GM12878 (cell line): ENCODE measurements around the gene DDIT3. TPM values are rescaled to one million over a fixed set of nuclear protein-coding genes. Genes with fewer than 3 reads are reported as not detected.

ENCODE experiments used
- BACH1 ChIP-seq: fragments of 450-650 bp; IDR thresholded peaks from 2 replicates; pipeline ENCODE4 v1.6.1; 2017; ENCODE audit warnings: mild to moderate bottlenecking, borderline replicate concordance
- BHLHE40 ChIP-seq, 2 experiments: fragments of 450-650 bp in 1 of 2; IDR thresholded peaks; 2 replicates each; pipeline ENCODE4 v1.6.1; 2011 to 2017; ENCODE audit warnings: low read depth in 2 of 2, borderline replicate concordance in 1 of 2, improper control_type of control experiment in 1 of 2, low read length in 1 of 2, mild to moderate bottlenecking in 1 of 2
- CBFB ChIP-seq: IDR thresholded peaks from 2 replicates; pipeline ENCODE4 v1.6.1; 2016; ENCODE audit warnings: antibody characterized with exemption, low read depth
- CHD2 ChIP-seq: IDR thresholded peaks from 2 replicates; pipeline ENCODE4 v1.6.1; 2011; ENCODE audit warnings: low read depth, low read length, improper control_type of control experiment, borderline replicate concordance
- DPF2 ChIP-seq: fragments of 450-650 bp; IDR thresholded peaks from 2 replicates; pipeline ENCODE4 v1.6.1; 2017; ENCODE audit warnings: mild to moderate bottlenecking
- HDGF ChIP-seq: fragments of 450-650 bp; IDR thresholded peaks from 2 replicates; pipeline ENCODE4 v1.6.1; 2016; ENCODE audit warnings: antibody characterized with exemption
- IKZF1 ChIP-seq: fragments of 450-650 bp; conservative IDR thresholded peaks from 2 replicates; pipeline ENCODE4 v1.6.1; 2017; ENCODE audit warnings: antibody characterized with exemption, mild to moderate bottlenecking
- IKZF2 ChIP-seq, 2 experiments: fragments of 450-650 bp; IDR thresholded peaks; 2 replicates each; pipeline ENCODE4 v1.6.1; 2017; ENCODE audit warnings: mild to moderate bottlenecking in 2 of 2, moderate library complexity in 2 of 2
- NR2F1 ChIP-seq: fragments of 450-650 bp; conservative IDR thresholded peaks from 2 replicates; pipeline ENCODE4 v1.6.1; 2017; ENCODE audit warnings: mild to moderate bottlenecking
- SIN3A ChIP-seq: IDR thresholded peaks from 2 replicates; pipeline ENCODE4 v1.6.1; 2012; ENCODE audit warnings: low read depth, low read length, improper control_type of control experiment
- STAT3 ChIP-seq: IDR thresholded peaks from 2 replicates; pipeline ENCODE4 v1.6.1; 2011; ENCODE audit warnings: low read depth, low read length, improper control_type of control experiment
- USF1 ChIP-seq: IDR thresholded peaks from 2 replicates; pipeline ENCODE4 v1.6.1; 2011; ENCODE audit warnings: borderline replicate concordance, low read depth, mild to moderate bottlenecking, moderate library complexity, mixed read lengths, low read length; ENCODE audit not compliant: insufficient read depth; ENCODE audit errors: extremely low read length
- ZNF24 ChIP-seq: fragments of 450-650 bp; IDR thresholded peaks from 2 replicates; pipeline ENCODE4 v1.6.1; 2017; ENCODE audit warnings: antibody characterized with exemption, mild to moderate bottlenecking
- ZNF274 ChIP-seq: IDR thresholded peaks from one replicate; pipeline ENCODE4 v1.8.0; 2011; ENCODE audit not compliant: insufficient read length, insufficient read depth
- ZSCAN29 ChIP-seq: fragments of 450-650 bp; IDR thresholded peaks from 2 replicates; pipeline ENCODE4 v1.6.1; 2017; ENCODE audit warnings: mild to moderate bottlenecking, moderate library complexity
- polyA plus RNA-seq, 11 experiments: library from polyadenylated mRNA; depleted of rRNA in 4 of 11; unstranded in 6 of 11; stranded (reverse) in 5 of 11; fragments of >200 nt; fragmentation: Nextera tagmentation in 4 of 11; fragmentation: Illumina TruSeq in 1 of 11; extraction: Ambion mirVana in 4 of 11; extraction: Trizol in 1 of 11; gene quantifications; 1 replicate in 1 of 11; 2 replicates in 10 of 11; pipeline versions ENCODE4 v1.2.1 to v1.2.3, GENCODE V29; 2011 to 2016; ENCODE audit warnings: inconsistent platforms in 2 of 11, missing spikeins in 2 of 11, low read depth in 1 of 11
- total RNA-seq, 4 experiments: library from RNA; depleted of rRNA in 3 of 4; stranded (reverse); fragments of >200 nt in 3 of 4; fragmentation: Illumina TruSeq in 1 of 4; extraction: Trizol in 1 of 4; gene quantifications; 2 replicates each; pipeline versions ENCODE4 v1.2.1 to v1.2.3, GENCODE V29; 2013 to 2021
- TF ChIP-seq, protein P1 (sequence below): fragments of 150-350 bp; IDR thresholded peaks from 2 replicates; pipeline ENCODE4 v1.6.1; 2014; ENCODE audit warnings: mild to moderate bottlenecking, low read depth, low read length

DDIT3 gene
- total and polyA plus RNA-seq, 10 of the 15 experiments (the other 5 are each of a cell fraction or from before 2014, with no cell fraction given) = 9.2 to 28.9 (median 15.5) TPM

DNA sequence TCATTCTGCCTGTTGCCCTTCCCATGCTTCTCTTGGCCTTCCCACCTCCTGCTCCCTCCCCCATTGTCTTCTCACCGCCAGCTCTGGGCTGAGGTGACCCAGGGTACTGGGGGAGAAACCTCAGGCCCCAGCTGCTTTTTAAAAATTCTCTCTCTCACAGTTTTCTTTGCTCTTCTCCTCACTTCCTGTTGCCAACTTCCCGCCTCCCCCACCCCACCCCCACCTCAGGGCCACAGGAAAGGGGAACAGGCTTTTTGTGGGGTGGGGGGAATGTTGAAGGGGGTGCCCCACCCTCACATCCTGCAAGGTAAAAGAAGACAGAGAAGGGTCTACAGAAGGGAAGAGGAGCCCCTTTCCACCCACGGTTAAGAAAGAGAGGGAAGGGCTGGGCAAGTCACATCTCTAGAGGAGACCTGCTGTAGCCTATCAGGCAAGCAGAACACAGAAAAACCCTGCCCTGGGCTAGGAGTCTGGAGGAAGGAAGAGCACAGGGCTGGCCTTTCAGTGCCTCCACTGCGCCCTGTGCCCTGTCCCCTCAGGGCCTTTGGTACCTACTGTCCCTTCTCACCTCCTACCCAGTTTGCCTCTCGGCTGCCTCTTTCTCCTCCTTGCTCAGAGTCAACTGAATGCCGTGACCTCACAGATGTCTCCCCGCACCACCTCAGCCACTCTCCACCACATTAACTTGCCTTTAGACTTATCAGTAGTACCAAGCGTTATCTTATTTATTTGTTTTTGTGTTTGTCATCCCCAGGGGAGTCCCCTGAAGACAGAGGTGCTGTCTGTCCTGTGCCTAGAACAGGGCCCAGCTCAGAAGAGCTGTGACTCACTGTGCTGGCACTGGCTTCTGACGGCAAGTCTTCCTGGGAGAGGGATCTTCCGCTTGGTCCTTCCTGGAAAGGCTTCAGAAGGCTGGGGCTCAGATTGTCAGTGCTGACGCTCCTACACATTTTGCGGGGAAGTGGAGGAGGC lies 42.3 kb downstream of the DDIT3 start (continued):
- no peak for TF ChIP-seq CBFB
- TF ChIP-seq USF1 = no peak
- TF ChIP-seq HDGF = peak; percentile 62; the same call in 1 of the 2 replicates
- TF ChIP-seq, protein P1, sequence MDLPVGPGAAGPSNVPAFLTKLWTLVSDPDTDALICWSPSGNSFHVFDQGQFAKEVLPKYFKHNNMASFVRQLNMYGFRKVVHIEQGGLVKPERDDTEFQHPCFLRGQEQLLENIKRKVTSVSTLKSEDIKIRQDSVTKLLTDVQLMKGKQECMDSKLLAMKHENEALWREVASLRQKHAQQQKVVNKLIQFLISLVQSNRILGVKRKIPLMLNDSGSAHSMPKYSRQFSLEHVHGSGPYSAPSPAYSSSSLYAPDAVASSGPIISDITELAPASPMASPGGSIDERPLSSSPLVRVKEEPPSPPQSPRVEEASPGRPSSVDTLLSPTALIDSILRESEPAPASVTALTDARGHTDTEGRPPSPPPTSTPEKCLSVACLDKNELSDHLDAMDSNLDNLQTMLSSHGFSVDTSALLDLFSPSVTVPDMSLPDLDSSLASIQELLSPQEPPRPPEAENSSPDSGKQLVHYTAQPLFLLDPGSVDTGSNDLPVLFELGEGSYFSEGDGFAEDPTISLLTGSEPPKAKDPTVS = no peak
- TF ChIP-seq ZSCAN29 = no peak
- no peak for TF ChIP-seq ZNF24
- TF ChIP-seq IKZF2 (IDR thresholded peaks at IDR 0.05) = peak; percentile 64 to 75; a peak in 3 of 4 replicates
- TF ChIP-seq SIN3A = no peak
- no peak for TF ChIP-seq BHLHE40 (IDR thresholded peaks at IDR 0.05; ENCODE audit: borderline replicate concordance in 1 of 2, low read depth in 2 of 2, low read length in 1 of 2)
- TF ChIP-seq STAT3 = no peak
- peak; percentile 23; the same call in 1 of the 2 replicates for TF ChIP-seq CHD2
- TF ChIP-seq NR2F1 = peak; percentile 28; the same call in 1 of the 2 replicates
- TF ChIP-seq ZNF274 = no peak
- no peak for TF ChIP-seq DPF2
- TF ChIP-seq IKZF1 = peak; percentile 54; the same call in 1 of the 2 replicates
- TF ChIP-seq BACH1 = 0 out of 2 replicates have a peak, but pooled peaks have one; percentile 29
